H1 (cell line): ENCODE data around the gene TXN2. TPM values are rescaled to one million over a fixed set of nuclear protein-coding genes. Genes with fewer than 3 reads are reported as not detected.
A peak's percentile ranks its signal among the peaks of the same experiment; 100 is the strongest.

Experiments
- CTCF ChIA-PET: fragments of 300-600 bp; sonication (Branson Sonifier 250); formaldehyde crosslinking; loops from one replicate; lab custom pipeline; 2021; ENCODE audit not compliant: partially characterized antibody; lab: Charles Lee
- POLR2A ChIA-PET: fragments of 300-600 bp; sonication (Branson Sonifier 250); formaldehyde crosslinking; loops from one replicate; lab custom pipeline; 2021; ENCODE audit warnings: inconsistent platforms; ENCODE audit not compliant: partially characterized antibody; lab: Charles Lee
- DNase-seq, 2 experiments: peaks; one replicate each; pipeline versions ENCODE4 v3.0.0 to v3.0.0-alpha.2; 2010 to 2022; ENCODE audit warnings: low spot score in 2 of 2, low read depth in 1 of 2, mixed read lengths in 1 of 2
- FAIRE-seq: peaks from 2 replicates; lab custom pipeline; 2011; peaks lifted over from hg19 to GRCh38; lab: Jason Lieb, UNC
- H2AFZ ChIP-seq: 2 replicates; pipeline ENCODE4 v1.8.1; 2012; ENCODE audit warnings: low read length, inconsistent platforms
- H2AK5ac ChIP-seq: 2 replicates; pipeline ENCODE4 v1.6.1; 2013; ENCODE audit warnings: low read depth, low read length
- H2BK120ac ChIP-seq: replicated peaks from 2 replicates; pipeline ENCODE3; 2013; ENCODE audit warnings: low read depth, low read length, inconsistent platforms
- H2BK12ac ChIP-seq: 2 replicates; pipeline ENCODE4 v1.6.1; 2013; ENCODE audit warnings: low read depth, low read length
- H2BK15ac ChIP-seq: 2 replicates; pipeline ENCODE4 v1.6.1; 2013; ENCODE audit warnings: low read length
- H2BK20ac ChIP-seq: 2 replicates; pipeline ENCODE4 v1.6.1; 2013; ENCODE audit warnings: low read length
- H2BK5ac ChIP-seq: 2 replicates; pipeline ENCODE4 v1.6.1; 2013; ENCODE audit warnings: low read depth, low read length
- H3K14ac ChIP-seq: 2 replicates; pipeline ENCODE4 v1.6.1; 2013; ENCODE audit warnings: inconsistent platforms; ENCODE audit not compliant: insufficient read length
- H3K18ac ChIP-seq: 2 replicates; pipeline ENCODE4 v1.6.1; 2013; ENCODE audit warnings: low read length; ENCODE audit errors: extremely low read depth
- H3K23ac ChIP-seq: 2 replicates; pipeline ENCODE4 v1.6.1; 2013; ENCODE audit warnings: inconsistent platforms; ENCODE audit not compliant: insufficient read length
- H3K23me2 ChIP-seq: 2 replicates; pipeline ENCODE4 v1.6.1; 2013; ENCODE audit warnings: low read depth, low read length
- H3K27ac ChIP-seq: 2 replicates; pipeline ENCODE4 v1.6.1; 2011; ENCODE audit warnings: low read depth, low read length, inconsistent platforms
- H3K27me3 ChIP-seq, 4 experiments: replicated peaks in 1 of 4; 1 replicate in 1 of 4; 2 replicates in 3 of 4; pipeline versions ENCODE4 v1.6.1 to v1.8.1; 2011 to 2013; ENCODE audit warnings: low read length in 3 of 4, mild to moderate bottlenecking in 3 of 4, inconsistent platforms in 2 of 4, mixed read lengths in 2 of 4, moderate library complexity in 1 of 4; ENCODE audit not compliant: control insufficient read depth in 3 of 4, insufficient read depth in 3 of 4; ENCODE audit errors: extremely low read depth in 1 of 4
- H3K36me3 ChIP-seq, 4 experiments: 2 replicates each; pipeline versions ENCODE4 v1.6.1 to v1.8.1; 2011 to 2013; ENCODE audit warnings: mild to moderate bottlenecking in 4 of 4, low read length in 3 of 4, moderate library complexity in 2 of 4, control low read depth in 1 of 4, inconsistent platforms in 1 of 4; ENCODE audit not compliant: insufficient read depth in 4 of 4, control insufficient read depth in 2 of 4
- H3K4ac ChIP-seq: replicated peaks from 2 replicates; pipeline ENCODE3; 2013; ENCODE audit warnings: low read length, low read depth, mixed read lengths, inconsistent platforms; ENCODE audit not compliant: insufficient read length
- H3K4me1 ChIP-seq, 4 experiments: replicated peaks in 1 of 4; 1 replicate in 1 of 4; 2 replicates in 3 of 4; pipeline versions ENCODE4 v1.6.1 to v1.8.1; 2011 to 2013; ENCODE audit warnings: low read length in 3 of 4, inconsistent platforms in 2 of 4, mixed read lengths in 1 of 4; ENCODE audit not compliant: insufficient read depth in 4 of 4, control insufficient read depth in 3 of 4
- H3K4me2 ChIP-seq, 2 experiments: 2 replicates each; pipeline versions ENCODE4 v1.6.1 to v1.8.1; 2011 to 2013; ENCODE audit warnings: low read depth in 2 of 2, low read length in 2 of 2, control low read depth in 1 of 2, inconsistent platforms in 1 of 2, mild to moderate bottlenecking in 1 of 2; ENCODE audit not compliant: insufficient read depth in 1 of 2
- H3K4me3 ChIP-seq, 4 experiments: fragments of 200-600, 300-600 bp in 1 of 4; sonication (generic), shearing (Covaris generic), sonication (Bioruptor Twin) in 1 of 4; 2 replicates each; pipeline versions ENCODE4 v1.5.1 to v1.8.1; 2011 to 2016; ENCODE audit warnings: low read length in 4 of 4, low read depth in 3 of 4, control low read depth in 2 of 4, inconsistent platforms in 2 of 4, mild to moderate bottlenecking in 2 of 4, mixed read lengths in 1 of 4, moderate library complexity in 1 of 4; ENCODE audit not compliant: insufficient read depth in 2 of 4; ENCODE audit errors: extremely low read depth in 1 of 4
- H3K56ac ChIP-seq: replicated peaks from 2 replicates; pipeline ENCODE3; 2013; ENCODE audit warnings: low read depth, mild to moderate bottlenecking, mixed read lengths, low read length, inconsistent platforms; ENCODE audit not compliant: insufficient read length
- H3K79me1 ChIP-seq: 2 replicates; pipeline ENCODE4 v1.6.1; 2013; ENCODE audit warnings: low read depth, low read length, control low read depth
- H3K79me2 ChIP-seq, 2 experiments: 2 replicates each; pipeline versions ENCODE4 v1.6.1 to v1.8.1; 2012 to 2013; ENCODE audit warnings: low read length in 2 of 2, mild to moderate bottlenecking in 2 of 2, inconsistent platforms in 1 of 2; ENCODE audit not compliant: insufficient read depth in 2 of 2, control insufficient read depth in 1 of 2
- H3K9ac ChIP-seq, 4 experiments: replicated peaks in 1 of 4; 1 replicate in 1 of 4; 2 replicates in 3 of 4; pipeline versions ENCODE4 v1.6.1 to v1.8.1; 2011 to 2013; ENCODE audit warnings: low read depth in 3 of 4, low read length in 3 of 4, control low read depth in 2 of 4, mild to moderate bottlenecking in 2 of 4, moderate library complexity in 2 of 4, inconsistent platforms in 1 of 4; ENCODE audit errors: extremely low read depth in 1 of 4
- H3K9me3 ChIP-seq, 2 experiments: 2 replicates each; pipeline versions ENCODE4 v1.6.1 to v1.8.1; 2012 to 2013; ENCODE audit warnings: mild to moderate bottlenecking in 2 of 2, moderate library complexity in 2 of 2, control low read depth in 1 of 2, inconsistent platforms in 1 of 2, low read depth in 1 of 2, low read length in 1 of 2, mixed read lengths in 1 of 2; ENCODE audit not compliant: insufficient read depth in 2 of 2
- H4K20me1 ChIP-seq, 2 experiments: replicated peaks in 1 of 2; 2 replicates each; pipeline versions ENCODE3 to v1.8.1; 2011 to 2013; ENCODE audit warnings: inconsistent platforms in 2 of 2, low read length in 2 of 2, mild to moderate bottlenecking in 1 of 2; ENCODE audit not compliant: insufficient read depth in 2 of 2, control insufficient read depth in 1 of 2
- H4K5ac ChIP-seq: 2 replicates; pipeline ENCODE4 v1.6.1; 2013; ENCODE audit warnings: low read length, low read depth, mixed read lengths, inconsistent platforms; ENCODE audit not compliant: insufficient read length
- H4K8ac ChIP-seq: 2 replicates; pipeline ENCODE4 v1.8.0; 2013; ENCODE audit warnings: mild to moderate bottlenecking, moderate library complexity, low read length, inconsistent platforms; ENCODE audit not compliant: insufficient read depth; ENCODE audit errors: extremely low read depth
- H4K91ac ChIP-seq: replicated peaks from 2 replicates; pipeline ENCODE3; 2013; ENCODE audit warnings: low read length, mixed read lengths, inconsistent platforms; ENCODE audit not compliant: insufficient read length
- ASH2L ChIP-seq: fragments of 200-600, 300-600 bp; sonication (generic); IDR thresholded peaks from one replicate; pipeline ENCODE4 v1.7.1; 2017; ENCODE audit warnings: low read length
- FOSL1 ChIP-seq: IDR thresholded peaks from 2 replicates; pipeline ENCODE4 v1.6.1; 2011; ENCODE audit warnings: mild to moderate bottlenecking, low read depth, low read length, moderate library complexity; ENCODE audit not compliant: insufficient read depth
- MAFK ChIP-seq: IDR thresholded peaks from 2 replicates; pipeline ENCODE4 v1.6.1; 2012; ENCODE audit warnings: low read depth, mild to moderate bottlenecking, improper control_type of control experiment, low read length
- SUZ12 ChIP-seq: fragments of 200-600 bp; sonication (generic); IDR thresholded peaks from 2 replicates; pipeline ENCODE4 v1.6.1; 2012; ENCODE audit warnings: mild to moderate bottlenecking, inconsistent platforms, low read length, moderate library complexity, mixed read lengths
- WGBS, 2 experiments: shearing (Covaris generic) in 1 of 2; methylation state at CpG; one replicate each; pipeline versions ENCODE4 v1.1.6 to v1.1.7; 2013 to 2015; ENCODE audit warnings: low lambda C conversion rate in 2 of 2, mixed read lengths in 2 of 2, inconsistent platforms in 1 of 2, low coverage in 1 of 2, missing lambda C conversion rate in 1 of 2; ENCODE audit not compliant: insufficient replicate concordance in 2 of 2, insufficient coverage in 1 of 2, insufficient read length in 1 of 2; ENCODE audit errors: extremely low coverage in 1 of 2, missing lambda C conversion rate in 1 of 2; 5-methylcytosine and 5-hydroxymethylcytosine counted together
- polyA plus RNA-seq, 7 experiments: library from polyadenylated mRNA; depleted of rRNA in 3 of 7; stranded (reverse) in 5 of 7; unstranded in 2 of 7; fragments of >200 nt in 5 of 7; fragments of 200-250 nt in 2 of 7; gene quantifications; 1 replicate in 5 of 7; 2 replicates in 1 of 7; 4 replicates in 1 of 7; pipeline versions ENCODE4 v1.2.1 to v1.2.3, GENCODE V29; 2011 to 2013; ENCODE audit warnings: missing spikeins in 2 of 7, mixed read lengths in 2 of 7
- total RNA-seq: library from RNA; stranded (reverse); fragmentation: NEBNext Ultra II Directional; extraction: Animal tissue kit (Norgen Biotek cat#: 25700); gene quantifications from 2 replicates; pipeline ENCODE4 v1.2.1, GENCODE V29; 2021

Gene TXN2
- total and polyA plus RNA-seq, 2 of the 8 experiments (the other 6 are each of a cell fraction or from before 2014, with no cell fraction given), result 47.5 to 116 TPM

DNA sequence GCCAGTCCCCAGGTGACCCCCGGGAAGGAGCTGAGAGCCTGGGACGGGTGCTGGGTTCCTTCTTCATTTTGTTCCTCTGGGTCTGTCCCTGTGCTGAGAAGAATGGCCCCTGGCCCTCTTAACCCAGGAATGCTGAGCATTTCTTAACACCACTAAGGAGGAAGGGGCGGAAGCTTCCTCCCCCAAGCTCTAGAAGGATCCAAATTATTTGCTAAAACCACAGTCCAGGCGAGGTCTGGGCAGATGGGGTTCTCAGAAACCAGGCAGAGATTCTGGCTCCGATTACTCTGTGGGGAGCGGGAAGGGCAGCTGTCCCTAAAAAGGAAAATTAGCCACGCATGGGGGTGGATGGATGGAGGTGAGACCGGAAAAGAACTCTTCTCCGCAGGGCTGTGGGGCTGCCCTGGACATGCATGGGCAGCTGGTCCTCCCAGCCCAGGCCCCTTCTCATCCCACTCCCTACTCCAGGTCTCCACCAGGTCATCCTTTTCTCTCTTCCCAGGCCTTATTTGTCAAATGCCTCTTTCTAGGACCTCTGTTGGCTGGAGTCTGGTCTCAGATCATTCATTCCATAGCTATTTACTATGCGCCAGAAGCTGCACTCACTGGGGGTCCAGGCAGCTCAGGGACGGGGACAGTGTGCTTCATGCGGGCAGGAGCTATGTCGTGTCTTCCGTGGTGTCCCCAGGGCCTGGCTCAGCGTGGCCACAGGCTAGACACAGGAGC lies 48.7 kb downstream of the TXN2 start:
- Histone ChIP-seq H4K91ac (peak overlapping the region; percentile 88), H3K14ac (no peak overlapping the region), H3K36me3 (no peaks in the 10 kb centered on the region), H4K20me1 (no peaks in the 10 kb centered on the region), H3K27ac (no peak overlapping the region), H3K4me2 (no peak overlapping the region), H3K18ac (no peak overlapping the region), H2BK5ac (peak overlapping the region; percentile 77; the same call in 1 of the 2 replicates), H2BK12ac (0 out of 2 replicates have a peak overlapping the region, but pooled peaks have one; percentile 75), H3K56ac (no peak overlapping the region), H2BK15ac (peak overlapping the region; percentile 98; the same call in 1 of the 2 replicates), H3K9me3 (no peaks in the 10 kb centered on the region), H2BK120ac (no peak overlapping the region), H3K9ac (no peak overlapping the region; a peak in 1 of 7 replicates), H3K23ac (no peak overlapping the region), H2AK5ac (no peak overlapping the region), H3K4me1 (peaks cover 4 to 36% (median 18%) of the 10 kb centered on the region in 4 experiments), H4K5ac (no peak overlapping the region), H3K4me3 (no peak overlapping the region), H4K8ac (peak overlapping the region; percentile 29; the same call in 1 of the 2 replicates), H3K79me2 (no peaks in the 10 kb centered on the region), H3K23me2 (no peaks in the 10 kb centered on the region), H3K27me3 (no peaks in the 10 kb centered on the region), H2BK20ac (peak overlapping the region; percentile 86), H2AFZ (peak overlapping the region; percentile 67; the same call in 1 of the 2 replicates), H3K79me1 (no peaks in the 10 kb centered on the region), H3K4ac (peak overlapping the region; percentile 97)
- ChIA-PET POLR2A (interaction anchor here (0.7 to 1.9 kb wide), 11 partner anchors 9 to 103 kb away, joined by 3 to 8 read pairs (median 3); no protein-coding TSS in a partner anchor), CTCF (interaction anchor here (0.6 to 1.6 kb wide), 12 partner anchors 9 to 134 kb away, joined by 3 to 5 read pairs (median 3); no protein-coding TSS in a partner anchor)
- FAIRE-seq, result no peak
- no peak for DNase-seq
- TF ChIP-seq ASH2L (no peak), SUZ12 (no peak), FOSL1 (no peak), MAFK (no peak)
- WGBS, 2 experiments, result 86% methylated on average over 15 of the region's 15 CpGs; no CpG with 5 or more reads in 1 of the 2 experiments
